Fibroblast of the aortic adventitia (primary cell): ENCODE data around the gene ITPRIP. TPM values are rescaled to one million over a fixed set of nuclear protein-coding genes. Genes with fewer than 3 reads are reported as not detected.

Experiments used
- DNase-seq: peaks from one replicate; pipeline ENCODE4 v3.0.0-alpha.2; 2010; ENCODE audit warnings: low read depth
- H3K4me3 ChIP-seq: 2 replicates; pipeline ENCODE4 v1.5.1; 2011; ENCODE audit warnings: low read depth, mild to moderate bottlenecking, control low read depth, low read length, moderate library complexity
- CTCF ChIP-seq: IDR thresholded peaks from 2 replicates; pipeline ENCODE4 v1.5.1; 2011; ENCODE audit warnings: mild to moderate bottlenecking, low read length, control low read depth, inconsistent platforms; ENCODE audit not compliant: insufficient read depth
- total RNA-seq: library from RNA; depleted of rRNA; stranded (reverse); fragments of >200 nt; gene quantifications from 2 replicates; pipeline ENCODE4 v1.2.3, GENCODE V29; 2012; ENCODE audit warnings: low replicate concordance

Gene ITPRIP
- total RNA-seq, 1 donor: 15.7 TPM

- peak; percentile 45 for DNase-seq
- TF ChIP-seq CTCF: no peak
- H3K4me3 ChIP-seq: no peak overlapping the region
Measured at GRCh38 chr10:104307576-104308438, 30.5 kb downstream of the ITPRIP start.

GRCh38 chr10:104306897-104307296, 31.4 kb downstream of the ITPRIP start:
- no peak for DNase-seq
- TF ChIP-seq CTCF: no peak
- no peak overlapping the region for H3K4me3 ChIP-seq

- no peak overlapping the region for H3K4me3 ChIP-seq
- no peak for TF ChIP-seq CTCF
- DNase-seq: no peak
Measured at GRCh38 chr10:104304927-104305326, 33.3 kb downstream of the ITPRIP start.

GRCh38 chr10:104304356-104304745, 33.9 kb downstream of the ITPRIP start:
- H3K4me3 ChIP-seq: no peak overlapping the region
- no peak for DNase-seq
- TF ChIP-seq CTCF: no peak

- no peak for TF ChIP-seq CTCF
- DNase-seq: no peak
- H3K4me3 ChIP-seq: no peak overlapping the region
Measured at GRCh38 chr10:104303594-104304355, 34.5 kb downstream of the ITPRIP start.

- DNase-seq: no peak
- TF ChIP-seq CTCF: peak; percentile 14
- no peak overlapping the region for H3K4me3 ChIP-seq
Measured at GRCh38 chr10:104301907-104302690, 36.2 kb downstream of the ITPRIP start.
